ENCODE measurements around the gene ANO5. TPM values are rescaled to one million over a fixed set of nuclear protein-coding genes. Genes with fewer than 3 reads are reported as not detected.
"Not testable (repeated sequence)": the region's sequence is repeated elsewhere in the genome, so short reads cannot be mapped to it uniquely, and the experiment has no call there.

ANO5 gene
- total RNA-seq, 4 donors from 2014 or later, result 3.5 to 14.5 (median 4.8) TPM

DNA sequence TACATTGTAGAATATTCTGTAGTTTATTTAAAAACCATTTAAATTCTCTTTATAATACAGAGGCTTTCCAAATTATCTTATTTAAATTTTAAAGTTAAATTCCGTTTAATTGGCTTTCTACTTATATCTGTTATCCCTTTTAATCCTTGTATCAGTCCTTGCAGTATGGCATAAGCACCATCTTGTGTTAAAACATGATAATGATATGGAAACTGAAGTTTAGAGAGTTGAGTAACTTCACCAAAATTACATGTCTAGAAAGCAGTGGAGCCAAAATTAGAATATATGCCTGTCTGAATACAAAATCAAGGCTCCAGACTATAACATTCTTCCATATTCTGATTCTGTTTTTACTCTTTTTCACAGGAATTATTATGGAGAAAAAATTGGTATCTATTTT, 57.0 kb downstream of the ANO5 start:
- DNase-seq, result no peak
- Histone ChIP-seq H3K4me3 (no peak overlapping the region), H3K4me1 (no peaks in the 10 kb centered on the region), H3K9me3 (no peaks in the 10 kb centered on the region), H3K36me3 (no peaks in the 10 kb centered on the region), H3K27me3 (no peaks in the 10 kb centered on the region), H3K27ac (no peak overlapping the region)
- intact Hi-C loops (cut with DNase I; ENCODE audit: low total_unique reads), result no loop called here
- TF ChIP-seq POLR2A (IDR thresholded peaks at IDR 0.05), result no peak
- TF ChIP-seq, protein P1, sequence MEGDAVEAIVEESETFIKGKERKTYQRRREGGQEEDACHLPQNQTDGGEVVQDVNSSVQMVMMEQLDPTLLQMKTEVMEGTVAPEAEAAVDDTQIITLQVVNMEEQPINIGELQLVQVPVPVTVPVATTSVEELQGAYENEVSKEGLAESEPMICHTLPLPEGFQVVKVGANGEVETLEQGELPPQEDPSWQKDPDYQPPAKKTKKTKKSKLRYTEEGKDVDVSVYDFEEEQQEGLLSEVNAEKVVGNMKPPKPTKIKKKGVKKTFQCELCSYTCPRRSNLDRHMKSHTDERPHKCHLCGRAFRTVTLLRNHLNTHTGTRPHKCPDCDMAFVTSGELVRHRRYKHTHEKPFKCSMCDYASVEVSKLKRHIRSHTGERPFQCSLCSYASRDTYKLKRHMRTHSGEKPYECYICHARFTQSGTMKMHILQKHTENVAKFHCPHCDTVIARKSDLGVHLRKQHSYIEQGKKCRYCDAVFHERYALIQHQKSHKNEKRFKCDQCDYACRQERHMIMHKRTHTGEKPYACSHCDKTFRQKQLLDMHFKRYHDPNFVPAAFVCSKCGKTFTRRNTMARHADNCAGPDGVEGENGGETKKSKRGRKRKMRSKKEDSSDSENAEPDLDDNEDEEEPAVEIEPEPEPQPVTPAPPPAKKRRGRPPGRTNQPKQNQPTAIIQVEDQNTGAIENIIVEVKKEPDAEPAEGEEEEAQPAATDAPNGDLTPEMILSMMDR (IDR thresholded peaks at IDR 0.05), result no peak

DNA sequence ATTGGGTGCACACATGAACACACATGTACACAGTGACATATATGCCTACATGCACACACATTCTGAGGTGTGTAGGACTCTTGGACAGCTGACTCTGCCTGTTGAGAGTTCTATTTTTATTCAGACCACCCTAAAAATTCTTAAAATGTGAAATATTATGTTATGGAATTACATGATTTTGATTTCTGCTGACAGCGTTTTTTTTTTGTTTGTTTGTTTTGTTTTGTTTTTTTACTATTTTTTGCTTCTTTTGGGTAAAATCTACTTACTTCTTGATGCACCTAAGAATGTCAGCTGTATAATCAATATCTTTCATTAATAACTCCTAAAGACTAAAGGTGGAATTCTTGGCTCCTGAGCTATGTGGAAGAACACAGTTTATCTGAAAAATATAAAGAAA, 64.0 kb downstream of the ANO5 start:
- TF ChIP-seq, protein P1 (IDR thresholded peaks at IDR 0.05), result no peak
- Histone ChIP-seq H3K4me3 (no peak overlapping the region), H3K27me3 (no peaks in the 10 kb centered on the region), H3K9me3 (no peaks in the 10 kb centered on the region), H3K4me1 (no peaks in the 10 kb centered on the region), H3K36me3 (no peaks in the 10 kb centered on the region), H3K27ac (no peak overlapping the region)
- DNase-seq, result no peak
- intact Hi-C loops (cut with DNase I; ENCODE audit: low total_unique reads), result no loop called here

GRCh38 chr11:22263613-22264012, 70.7 kb downstream of the ANO5 start:
- TF ChIP-seq POLR2A (IDR thresholded peaks at IDR 0.05), result no peak
- TF ChIP-seq, protein P1 (IDR thresholded peaks at IDR 0.05), result no peak
- Histone ChIP-seq H3K9me3 (no peaks in the 10 kb centered on the region), H3K36me3 (no peaks in the 10 kb centered on the region), H3K4me1 (no peaks in the 10 kb centered on the region), H3K27me3 (no peaks in the 10 kb centered on the region), H3K27ac (no peak overlapping the region), H3K4me3 (no peak overlapping the region)
- DNase-seq, result no peak
- intact Hi-C loops (cut with DNase I; ENCODE audit: low total_unique reads), result no loop called here

DNA sequence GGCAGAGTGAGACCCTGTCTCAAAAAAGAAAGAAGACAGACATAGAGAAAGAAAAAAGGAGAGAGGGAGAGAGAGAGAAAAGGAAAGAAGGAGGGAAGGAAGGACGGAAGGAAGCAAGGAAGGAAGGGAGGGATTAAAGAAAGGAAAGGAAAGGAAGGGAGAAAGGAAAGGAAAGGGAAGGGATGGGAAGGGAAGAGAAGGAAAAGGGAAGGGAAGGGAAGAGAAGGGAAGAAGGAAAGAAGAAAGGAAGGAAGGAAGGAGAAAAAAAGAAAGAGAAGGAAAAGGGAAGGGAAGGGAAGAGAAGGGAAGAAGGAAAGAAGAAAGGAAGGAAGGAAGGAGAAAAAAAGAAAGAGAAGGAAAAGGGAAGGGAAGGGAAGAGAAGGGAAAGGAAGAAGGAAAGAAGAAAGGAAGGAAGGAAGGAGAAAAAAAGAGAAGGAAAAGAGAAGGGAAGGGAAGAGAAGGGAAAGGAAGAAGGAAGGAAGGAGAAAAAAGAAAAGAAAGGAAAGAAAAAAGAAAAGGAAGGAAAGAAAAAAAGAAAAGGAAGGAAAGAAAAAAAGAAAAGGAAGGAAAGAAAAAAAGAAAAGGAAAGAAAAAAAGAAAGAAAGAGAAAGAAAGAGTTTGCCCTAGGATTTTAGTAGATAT, 76.2 kb downstream of the ANO5 start:
- intact Hi-C loops (cut with DNase I; ENCODE audit: low total_unique reads); DNase-seq; H3K27ac ChIP-seq; H3K9me3 ChIP-seq; H3K36me3 ChIP-seq; H3K4me1 ChIP-seq; H3K4me3 ChIP-seq; H3K27me3 ChIP-seq: not testable (repeated sequence)

GRCh38 chr11:22273781-22274180, 80.9 kb downstream of the ANO5 start:
- no peaks in the 10 kb centered on the region for H3K4me1 ChIP-seq
- no peaks in the 10 kb centered on the region for H3K9me3 ChIP-seq
- H3K27ac ChIP-seq, result no peak overlapping the region
- no peak overlapping the region for H3K4me3 ChIP-seq
- no peaks in the 10 kb centered on the region for H3K27me3 ChIP-seq
- no peaks in the 10 kb centered on the region for H3K36me3 ChIP-seq
- DNase-seq, result no peak
- intact Hi-C loops (cut with DNase I; ENCODE audit: low total_unique reads), result no loop called here
- TF ChIP-seq POLR2A (IDR thresholded peaks at IDR 0.05), result no peak
- TF ChIP-seq, protein P1 (IDR thresholded peaks at IDR 0.05), result no peak

- Histone ChIP-seq H3K27me3 (no peaks in the 10 kb centered on the region), H3K4me1 (no peaks in the 10 kb centered on the region), H3K36me3 (no peaks in the 10 kb centered on the region), H3K4me3 (no peak overlapping the region), H3K9me3 (no peaks in the 10 kb centered on the region), H3K27ac (no peak overlapping the region)
- no peak for DNase-seq
- intact Hi-C loops (cut with DNase I; ENCODE audit: low total_unique reads), result no loop called here
- TF ChIP-seq, protein P1 (IDR thresholded peaks at IDR 0.05), result no peak
- TF ChIP-seq POLR2A (IDR thresholded peaks at IDR 0.05), result no peak
Measured at GRCh38 chr11:22275600-22275999, 82.7 kb downstream of the ANO5 start.
